HG03520 (cell line): ENCODE measurements around the gene SLC38A10.

ENCODE experiments used
- ATAC-seq: cut with Tn5 transposase; IDR thresholded peaks from one replicate; pipeline ENCODE4 v1.9.1; 2021; ENCODE audit warnings: mild to moderate bottlenecking, moderate library complexity; ENCODE audit not compliant: unreplicated experiment

Gene SLC38A10

GRCh38 chr17:81295031-81295675 is at the start of gene SLC38A10:
Gene SLC38A10, minus strand, starts transcription at chr17:81295307. Its CDS starts 386 bp downstream, at chr17:81294921.
- ATAC-seq: peak; percentile 75

- no peak for ATAC-seq
These were observed 47.4 kb upstream of the SLC38A10 start for GRCh38 chr17:81342269-81343070.

- ATAC-seq: no peak
These were observed 46.6 kb upstream of the SLC38A10 start for GRCh38 chr17:81341516-81342268.

- no peak for ATAC-seq
These were observed 45.8 kb upstream of the SLC38A10 start for GRCh38 chr17:81340607-81341515.

- ATAC-seq: no peak
These were observed 44.6 kb upstream of the SLC38A10 start for GRCh38 chr17:81339534-81340296.

GRCh38 chr17:81339191-81339533 is 44.1 kb upstream of the SLC38A10 start:
- no peak for ATAC-seq

- no peak for ATAC-seq
These were observed 43.4 kb upstream of the SLC38A10 start for GRCh38 chr17:81338274-81339190.

GRCh38 chr17:81337476-81337879 is 42.4 kb upstream of the SLC38A10 start:
- ATAC-seq: no peak

GRCh38 chr17:81336930-81337325 is 41.8 kb upstream of the SLC38A10 start:
- no peak for ATAC-seq

GRCh38 chr17:81336296-81336929 is 41.3 kb upstream of the SLC38A10 start:
- ATAC-seq: no peak

GRCh38 chr17:81335773-81336157 is 40.7 kb upstream of the SLC38A10 start:
- ATAC-seq: no peak

GRCh38 chr17:81334987-81335772 is 40.1 kb upstream of the SLC38A10 start:
- no peak for ATAC-seq

GRCh38 chr17:81334391-81334901 is 39.3 kb upstream of the SLC38A10 start:
- ATAC-seq: no peak

GRCh38 chr17:81333616-81334368 is 38.7 kb upstream of the SLC38A10 start:
- no peak for ATAC-seq

- ATAC-seq: no peak
These were observed 37.9 kb upstream of the SLC38A10 start for GRCh38 chr17:81332914-81333528.

GRCh38 chr17:81332118-81332834 is 37.2 kb upstream of the SLC38A10 start:
- ATAC-seq: no peak
